Measurements from ENCODE around the gene NUS1. TPM values are rescaled to one million over a fixed set of nuclear protein-coding genes. Genes with fewer than 3 reads are reported as not detected.
A peak's percentile ranks its signal among the peaks of the same experiment; 100 is the strongest.

NUS1 gene
- total and polyA plus RNA-seq, 9 of the 15 experiments (the other 6 are each of a cell fraction or from before 2014, with no cell fraction given), result 16.3 to 53.7 (median 26.4) TPM

DNA sequence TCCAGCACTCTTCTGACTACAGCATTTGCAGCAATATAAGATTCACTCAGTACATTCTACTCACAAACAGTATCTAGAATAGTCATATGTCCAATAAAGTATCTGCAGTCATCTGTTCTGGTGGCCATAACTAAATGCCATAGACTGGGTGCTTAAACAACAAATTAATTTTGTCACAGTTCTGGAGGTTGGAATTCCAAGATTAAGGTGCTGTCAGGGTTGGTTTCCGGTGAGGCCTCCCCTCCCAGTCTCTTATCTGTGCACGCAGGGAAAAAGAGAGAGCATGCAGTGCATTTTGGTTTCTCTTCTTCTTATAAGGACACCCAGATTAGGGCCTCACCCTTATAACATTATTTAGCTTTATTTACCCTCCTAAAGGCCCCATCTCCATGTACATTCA lies 21.3 kb upstream of the NUS1 start (continued):
- TF ChIP-seq ZNF175 (CRISPR knock-in tag; IDR thresholded peaks at IDR 0.05; ENCODE audit: low read depth) (no peak), GABPA (tag; conservative IDR thresholded peaks at IDR 0.05; ENCODE audit: low read depth) (peak; percentile 57), SMARCC2 (IDR thresholded peaks at IDR 0.05; ENCODE audit: low read depth) (0 out of 2 replicates have a peak, but pooled peaks have one; percentile 41), RNF2 (IDR thresholded peaks at IDR 0.05) (no peak), BRD4 (IDR thresholded peaks at IDR 0.05) (no peak), ZBTB7A (IDR thresholded peaks at IDR 0.05; ENCODE audit: borderline replicate concordance, control insufficient read depth, low read depth, low read length) (no peak), SREBF2 (CRISPR knock-in tag; IDR thresholded peaks at IDR 0.05) (no peak), DDX20 (tag; IDR thresholded peaks at IDR 0.05; ENCODE audit: low read depth) (no peak), CHD2 (IDR thresholded peaks at IDR 0.05; ENCODE audit: low read depth, low read length) (no peak), TBL1XR1 (IDR thresholded peaks at IDR 0.05; ENCODE audit: low read length in 2 of 2) (peak in 1 of 2 experiments; percentile 44; a peak in 1 of 4 replicates), XRCC3 (IDR thresholded peaks at IDR 0.05) (no peak), PTRF (tag; IDR thresholded peaks at IDR 0.05) (no peak), E2F3 (CRISPR knock-in tag; IDR thresholded peaks at IDR 0.05) (no peak), ZNF384 (IDR thresholded peaks at IDR 0.05; ENCODE audit: low read depth, low read length) (no peak), PHB (CRISPR knock-in tag; IDR thresholded peaks at IDR 0.05) (no peak), ARNT (IDR thresholded peaks at IDR 0.05) (peak; percentile 26 to 57; a peak in 1 of 4 replicates), ZNF253 (CRISPR knock-in tag; conservative IDR thresholded peaks at IDR 0.05) (no peak), RCOR1 (IDR thresholded peaks at IDR 0.05; ENCODE audit: borderline replicate concordance in 1 of 2, low read depth in 2 of 2, low read length in 2 of 2) (peak in 1 of 2 experiments; percentile 63; a peak in 1 of 4 replicates), TAL1 (IDR thresholded peaks at IDR 0.05) (peak; percentile 78), ZNF507 (tag; conservative IDR thresholded peaks at IDR 0.05) (no peak), ZNF717 (CRISPR knock-in tag; IDR thresholded peaks at IDR 0.05) (no peak), CREB1 (IDR thresholded peaks at IDR 0.05) (no peak), CREB1 (CRISPR knock-in tag; IDR thresholded peaks at IDR 0.05) (no peak), SRF (CRISPR knock-in tag; IDR thresholded peaks at IDR 0.05) (no peak)
- TF ChIP-seq, protein P1, sequence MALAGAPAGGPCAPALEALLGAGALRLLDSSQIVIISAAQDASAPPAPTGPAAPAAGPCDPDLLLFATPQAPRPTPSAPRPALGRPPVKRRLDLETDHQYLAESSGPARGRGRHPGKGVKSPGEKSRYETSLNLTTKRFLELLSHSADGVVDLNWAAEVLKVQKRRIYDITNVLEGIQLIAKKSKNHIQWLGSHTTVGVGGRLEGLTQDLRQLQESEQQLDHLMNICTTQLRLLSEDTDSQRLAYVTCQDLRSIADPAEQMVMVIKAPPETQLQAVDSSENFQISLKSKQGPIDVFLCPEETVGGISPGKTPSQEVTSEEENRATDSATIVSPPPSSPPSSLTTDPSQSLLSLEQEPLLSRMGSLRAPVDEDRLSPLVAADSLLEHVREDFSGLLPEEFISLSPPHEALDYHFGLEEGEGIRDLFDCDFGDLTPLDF (CRISPR knock-in tag; IDR thresholded peaks at IDR 0.05), result no peak
- TF ChIP-seq, protein P2, sequence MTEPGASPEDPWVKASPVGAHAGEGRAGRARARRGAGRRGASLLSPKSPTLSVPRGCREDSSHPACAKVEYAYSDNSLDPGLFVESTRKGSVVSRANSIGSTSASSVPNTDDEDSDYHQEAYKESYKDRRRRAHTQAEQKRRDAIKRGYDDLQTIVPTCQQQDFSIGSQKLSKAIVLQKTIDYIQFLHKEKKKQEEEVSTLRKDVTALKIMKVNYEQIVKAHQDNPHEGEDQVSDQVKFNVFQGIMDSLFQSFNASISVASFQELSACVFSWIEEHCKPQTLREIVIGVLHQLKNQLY (CRISPR knock-in tag; conservative IDR thresholded peaks at IDR 0.05), result no peak
- TF ChIP-seq, protein P3, sequence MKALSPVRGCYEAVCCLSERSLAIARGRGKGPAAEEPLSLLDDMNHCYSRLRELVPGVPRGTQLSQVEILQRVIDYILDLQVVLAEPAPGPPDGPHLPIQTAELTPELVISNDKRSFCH (CRISPR knock-in tag; IDR thresholded peaks at IDR 0.05), result no peak
- TF ChIP-seq, protein P3 (tag; IDR thresholded peaks at IDR 0.05), result peak; percentile 53; the same call in 1 of the 2 replicates
- TF ChIP-seq, protein P4, sequence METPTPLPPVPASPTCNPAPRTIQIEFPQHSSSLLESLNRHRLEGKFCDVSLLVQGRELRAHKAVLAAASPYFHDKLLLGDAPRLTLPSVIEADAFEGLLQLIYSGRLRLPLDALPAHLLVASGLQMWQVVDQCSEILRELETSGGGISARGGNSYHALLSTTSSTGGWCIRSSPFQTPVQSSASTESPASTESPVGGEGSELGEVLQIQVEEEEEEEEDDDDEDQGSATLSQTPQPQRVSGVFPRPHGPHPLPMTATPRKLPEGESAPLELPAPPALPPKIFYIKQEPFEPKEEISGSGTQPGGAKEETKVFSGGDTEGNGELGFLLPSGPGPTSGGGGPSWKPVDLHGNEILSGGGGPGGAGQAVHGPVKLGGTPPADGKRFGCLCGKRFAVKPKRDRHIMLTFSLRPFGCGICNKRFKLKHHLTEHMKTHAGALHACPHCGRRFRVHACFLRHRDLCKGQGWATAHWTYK (CRISPR knock-in tag; IDR thresholded peaks at IDR 0.05), result no peak
